DMS53 treated with DMSO at 0.1 percent for 48 hours (cell line): ENCODE measurements around the gene GBE1.
"Not testable (repeated sequence)": the region's sequence is repeated elsewhere in the genome, so short reads cannot be mapped to it uniquely, and the experiment has no call there.

ENCODE experiments used
- DNase-seq: peaks from one replicate; lab custom pipeline; 2025; ENCODE audit not compliant: unreplicated experiment; lab: John Stamatoyannopoulos, UW

The GBE1 gene

GRCh38 chr3:81760924-81761903, at the start of gene GBE1:
Gene GBE1 (minus strand): TSS chr3:81761645. CDS start chr3:81761517, 128 bp downstream.
- peak; percentile 32 for DNase-seq

- DNase-seq, result no peak
Observed at GRCh38 chr3:81808900-81809299, 47.5 kb upstream of the GBE1 start.

DNA sequence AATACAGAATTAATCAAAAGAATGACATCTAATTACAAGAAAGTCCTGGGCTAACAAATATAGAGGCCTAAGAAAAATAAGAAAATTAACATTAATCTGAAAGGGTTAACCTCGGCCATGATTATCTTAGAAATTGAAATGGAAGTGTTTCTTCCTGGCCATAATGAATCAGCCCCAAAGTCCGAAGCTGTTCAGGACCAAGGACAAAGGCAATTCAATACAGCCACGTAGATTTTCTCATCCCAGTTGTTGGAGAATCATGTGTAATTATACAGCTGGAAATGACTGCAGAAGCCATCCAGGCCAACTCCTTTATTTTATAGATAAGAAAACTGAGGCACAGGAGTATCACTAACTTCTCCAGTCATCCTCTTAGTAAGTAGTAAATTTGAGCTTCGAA, 38.0 kb upstream of the GBE1 start:
- DNase-seq, result no peak

DNA sequence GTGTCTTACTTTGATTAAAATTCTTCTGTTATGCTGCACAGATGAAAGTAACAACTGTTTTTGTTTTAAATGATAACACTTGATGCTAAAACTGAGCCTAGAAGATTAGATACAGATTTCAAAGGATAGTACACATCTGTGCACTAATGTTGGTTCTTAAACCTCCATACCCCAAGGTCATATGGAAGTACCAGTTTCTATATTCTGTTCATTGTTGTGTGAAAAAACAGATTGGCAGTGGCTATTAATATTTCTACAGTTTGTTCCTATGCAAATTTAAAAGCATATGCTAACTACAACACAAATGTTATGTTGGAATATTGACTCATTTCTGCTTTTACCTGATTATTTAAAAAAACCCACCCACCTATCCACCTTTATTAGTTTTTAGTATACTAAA, 32.0 kb upstream of the GBE1 start:
- DNase-seq, result no peak

GRCh38 chr3:81790117-81790516, 28.7 kb upstream of the GBE1 start:
- no peak for DNase-seq

DNA sequence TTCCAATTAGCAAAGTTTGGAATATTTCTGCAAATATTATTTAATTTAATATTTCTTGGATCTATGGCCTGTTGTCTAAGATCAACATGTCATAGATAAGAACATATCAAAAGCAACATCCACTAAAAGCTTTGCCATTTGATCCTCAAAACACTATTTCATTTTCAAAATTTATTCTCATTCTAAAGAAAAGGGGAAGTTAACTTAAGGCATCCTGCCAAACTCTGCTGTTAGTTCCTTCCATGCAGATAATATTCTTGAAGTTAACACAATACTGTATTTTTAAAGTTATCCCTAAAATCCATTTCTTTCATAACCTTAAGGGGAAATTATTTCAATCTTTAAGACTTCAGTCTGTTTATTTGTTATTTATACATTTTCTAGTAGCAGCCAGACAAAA, 28.2 kb upstream of the GBE1 start:
- DNase-seq, result no peak

DNA sequence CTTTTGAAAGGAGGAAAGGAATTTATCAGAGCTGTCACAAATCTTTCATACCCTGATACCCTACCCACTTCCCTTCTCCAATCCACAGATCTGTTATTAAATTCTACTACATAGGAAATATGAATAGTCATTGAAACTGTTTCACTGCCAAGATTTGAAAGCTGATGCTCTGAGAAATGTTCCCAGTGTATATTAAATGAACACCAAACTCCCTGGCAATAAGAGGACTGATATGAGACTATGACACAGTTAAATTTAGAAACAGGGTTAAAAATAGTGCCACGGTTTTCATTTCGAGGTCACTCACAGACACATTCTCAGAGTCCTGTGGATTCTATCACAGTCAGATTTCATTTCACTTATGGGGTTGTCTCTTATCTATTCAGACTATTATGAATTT, 27.2 kb upstream of the GBE1 start:
- DNase-seq, result no peak

DNA sequence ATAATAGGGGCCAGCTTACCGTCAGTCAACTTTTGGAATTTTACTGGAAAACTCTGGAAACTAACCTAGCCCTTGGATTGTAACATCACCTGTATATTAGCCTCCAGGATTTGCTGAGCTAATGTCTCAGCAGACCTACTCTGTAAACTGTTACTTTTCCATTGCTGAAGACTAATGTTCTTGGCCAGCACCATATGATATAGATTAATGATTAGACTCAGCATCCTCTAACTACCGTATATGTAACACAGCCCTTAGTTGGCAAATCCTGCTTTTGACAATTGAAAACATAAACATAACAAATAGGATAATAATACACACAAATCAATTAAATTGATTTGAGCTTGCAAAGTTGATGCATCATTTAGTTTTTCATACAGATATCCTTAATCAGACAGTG, 26.6 kb upstream of the GBE1 start:
- no peak for DNase-seq

GRCh38 chr3:81782585-81782984, 21.1 kb upstream of the GBE1 start:
- no peak for DNase-seq

DNA sequence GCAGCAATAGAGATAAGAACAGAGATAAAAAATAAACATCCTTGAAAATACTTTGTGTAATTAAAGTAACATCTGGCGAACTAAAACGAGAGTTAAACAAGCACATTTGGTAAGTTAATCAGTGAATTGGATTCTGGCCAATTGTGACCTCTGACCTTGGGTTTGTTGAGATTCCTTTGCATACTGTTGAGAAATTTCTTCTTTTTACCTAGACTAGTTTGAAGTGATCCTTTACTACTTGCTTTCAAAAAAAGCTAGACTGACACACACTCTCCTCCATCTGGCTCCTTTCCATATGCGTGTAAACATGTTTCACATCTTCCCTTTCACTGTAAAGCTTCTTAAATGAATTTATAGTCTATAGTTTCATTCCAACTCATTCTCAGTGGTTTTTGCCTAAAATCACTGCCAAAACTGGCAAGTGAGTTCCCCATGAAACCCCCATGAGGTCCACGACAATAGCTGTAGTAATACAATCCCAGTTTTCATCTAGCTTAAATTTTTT, 17.3 kb upstream of the GBE1 start:
- no peak for DNase-seq

DNA sequence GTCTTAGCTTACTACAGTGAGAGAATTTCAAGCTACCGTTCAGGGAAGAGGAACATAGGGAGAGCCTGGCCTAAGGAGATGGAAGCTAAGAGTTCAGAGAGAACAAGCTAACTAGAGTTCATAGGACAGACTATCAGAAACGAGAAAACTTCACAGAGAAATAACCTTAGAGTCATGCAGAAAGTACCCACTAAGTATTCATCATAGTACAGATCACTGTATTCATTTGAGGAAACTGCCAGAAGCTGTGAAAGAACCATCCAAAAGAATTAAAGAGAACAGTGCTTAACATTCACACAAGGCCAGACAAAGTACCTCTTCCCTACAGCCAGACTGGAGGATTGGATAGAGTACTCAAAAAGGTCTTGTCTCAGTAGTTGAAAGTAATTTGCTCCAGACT, 15.2 kb upstream of the GBE1 start:
- no peak for DNase-seq

GRCh38 chr3:81770710-81771109, 9.3 kb upstream of the GBE1 start:
- no peak for DNase-seq

- DNase-seq, result no peak
Observed at GRCh38 chr3:81769299-81769698, 7.9 kb upstream of the GBE1 start.

DNA sequence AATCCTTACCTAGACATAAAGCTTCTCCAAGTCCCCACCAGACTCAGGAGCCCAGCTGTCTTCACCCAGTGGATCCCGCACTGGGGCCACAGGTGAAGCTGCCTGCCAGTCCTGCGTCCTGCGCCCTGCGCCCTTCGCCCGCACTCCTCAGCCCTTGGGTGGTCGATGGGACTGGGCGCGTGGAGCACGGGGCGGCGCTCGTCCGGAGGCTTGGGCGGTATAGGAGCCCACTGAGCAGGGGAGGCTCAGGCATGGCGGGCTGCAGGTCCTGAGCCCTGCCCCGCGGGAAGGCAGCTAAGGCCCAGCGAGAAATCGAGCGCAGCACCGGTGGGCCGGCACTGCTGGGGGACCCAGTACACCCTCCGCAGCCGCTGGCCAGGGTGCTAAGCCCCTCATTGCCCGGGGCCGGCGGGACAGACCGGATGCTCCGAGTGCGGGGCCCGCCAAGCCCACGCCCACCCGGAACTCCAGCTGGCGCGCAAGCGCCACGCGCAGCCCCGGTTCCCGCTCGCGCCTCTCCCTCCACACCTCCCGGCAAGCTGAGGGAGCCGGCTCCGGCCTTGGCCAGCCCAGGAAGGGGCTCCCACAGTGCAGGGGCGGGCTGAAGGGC, 5.9 kb upstream of the GBE1 start:
- not testable (repeated sequence) for DNase-seq

- DNase-seq, result no peak
Observed at GRCh38 chr3:81765400-81765799, 4.0 kb upstream of the GBE1 start.

DNA sequence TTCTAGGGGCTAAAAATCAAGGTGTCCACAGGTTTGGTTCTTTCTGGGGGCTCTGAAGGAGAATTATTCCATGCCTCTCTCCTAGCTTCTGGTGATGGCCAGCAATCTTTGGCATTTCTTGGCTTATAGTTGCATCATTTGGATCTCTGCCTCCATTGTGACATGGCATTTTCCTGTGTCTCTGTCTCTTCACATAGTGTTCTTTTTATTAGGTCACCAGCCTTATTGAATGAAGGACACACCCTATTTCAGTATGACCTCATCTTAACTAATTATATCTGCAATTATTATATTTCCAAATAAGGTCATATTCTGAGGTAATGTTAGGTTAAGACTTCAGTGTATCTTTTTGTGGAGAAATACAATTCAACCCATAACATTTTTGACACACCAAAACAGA, 3.2 kb upstream of the GBE1 start:
- DNase-seq, result no peak

DNA sequence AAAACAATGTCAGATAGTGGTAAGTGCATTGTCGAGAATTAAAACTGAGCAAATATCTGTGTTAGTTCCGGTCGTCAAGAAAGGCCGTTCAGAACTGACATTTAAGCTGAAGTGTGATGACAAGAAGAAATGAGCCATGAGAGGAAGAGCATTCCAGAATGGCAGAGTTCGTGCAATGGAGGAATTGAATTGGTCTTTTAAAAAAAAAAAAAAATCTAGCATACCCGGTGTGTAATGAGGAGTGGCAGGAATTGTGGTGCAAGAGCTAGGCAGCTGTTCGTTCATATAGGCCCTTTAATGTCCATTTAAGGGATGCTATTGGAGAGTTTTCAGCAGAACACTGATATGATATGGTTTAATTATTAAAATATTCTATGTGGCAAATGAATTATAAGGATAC, 2.6 kb upstream of the GBE1 start:
- DNase-seq, result no peak

GRCh38 chr3:81763001-81763400, 1.6 kb upstream of the GBE1 start:
- no peak for DNase-seq

DNA sequence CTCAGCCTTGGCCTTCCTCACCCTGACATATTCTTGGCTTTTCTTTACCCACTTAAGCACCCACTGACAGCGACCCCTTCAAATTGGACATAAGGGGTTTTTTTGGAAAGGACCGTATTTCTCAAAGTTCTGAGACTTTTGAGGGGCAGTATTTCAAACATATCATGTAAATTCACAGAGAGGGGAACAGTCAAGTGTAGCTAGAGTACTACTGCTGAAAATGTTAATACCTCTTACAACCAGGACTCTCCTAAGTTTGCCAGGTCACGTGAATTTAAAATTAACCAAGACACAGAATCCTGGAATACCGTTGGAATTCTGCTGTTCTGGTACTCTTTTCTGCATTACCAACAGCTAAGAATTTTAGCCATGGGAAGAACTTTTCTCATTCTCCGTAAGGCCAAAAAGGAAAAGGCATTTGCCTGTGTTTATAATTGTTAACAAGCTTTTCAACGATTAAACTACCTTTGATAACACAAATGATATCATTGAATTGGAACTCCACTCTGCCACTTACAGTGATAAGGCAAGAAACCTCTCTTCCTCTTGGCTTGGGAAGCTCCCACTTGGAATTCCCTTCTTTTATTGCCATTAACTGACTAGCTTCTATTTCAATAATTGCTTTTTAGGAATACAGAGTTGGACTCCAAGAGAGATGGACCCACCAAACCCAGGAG, 597 bp upstream of the GBE1 start:
- no peak for DNase-seq

GRCh38 chr3:81760215-81760614, 1.2 kb downstream of the GBE1 start:
- no peak for DNase-seq

DNA sequence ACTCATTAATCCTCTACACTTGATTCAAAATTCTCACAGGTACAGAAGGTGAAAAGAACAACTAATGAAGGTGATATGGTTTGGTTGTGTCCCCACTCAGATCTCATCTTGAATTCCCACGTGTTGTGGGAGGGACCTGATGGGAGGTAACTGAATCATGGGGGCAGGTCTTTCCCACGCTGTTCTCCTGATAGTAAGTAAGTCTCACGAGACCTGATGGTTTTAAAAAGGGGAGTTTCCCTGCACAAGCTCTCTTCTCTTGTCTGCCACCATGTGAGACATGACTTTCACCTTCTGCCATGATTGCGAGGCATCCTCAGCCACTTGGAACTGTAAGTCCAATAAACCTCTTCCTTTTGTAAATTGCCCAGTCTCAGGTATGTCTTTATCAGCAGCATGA, 2.7 kb downstream of the GBE1 start:
- DNase-seq, result not testable (repeated sequence)

- DNase-seq, result no peak
Observed at GRCh38 chr3:81758275-81758674, 3.2 kb downstream of the GBE1 start.
